Epithelial cell of esophagus (primary cell): ENCODE data around the gene ERAP2.

ENCODE experiments used
- DNase-seq: peaks from one replicate; pipeline ENCODE4 v3.0.0; 2010; ENCODE audit warnings: low read depth
- H3K4me3 ChIP-seq: 2 replicates; pipeline ENCODE4 v1.5.1; 2011; ENCODE audit warnings: mild to moderate bottlenecking, low read length, control low read depth
- CTCF ChIP-seq: IDR thresholded peaks from 2 replicates; pipeline ENCODE4 v1.5.1; 2011; ENCODE audit warnings: low read depth, mild to moderate bottlenecking, low read length, control low read depth, inconsistent platforms; ENCODE audit not compliant: insufficient read depth; ENCODE audit errors: missing control alignments

Gene ERAP2

GRCh38 chr5:96932026-96932425, 55.7 kb downstream of the ERAP2 start:
- H3K4me3 ChIP-seq: no peak overlapping the region
- no peak for DNase-seq
- TF ChIP-seq CTCF: no peak

- no peak for TF ChIP-seq CTCF
- H3K4me3 ChIP-seq: peak overlapping the region; percentile 82
- DNase-seq: no peak
Observed at GRCh38 chr5:96933764-96934707, 57.7 kb downstream of the ERAP2 start.

- peak overlapping the region; percentile 82 for H3K4me3 ChIP-seq
- DNase-seq: peak; percentile 97
- TF ChIP-seq CTCF: no peak
Observed at GRCh38 chr5:96934708-96935558, 58.6 kb downstream of the ERAP2 start.

GRCh38 chr5:96935559-96936430, 59.5 kb downstream of the ERAP2 start, which contains the start of gene LNPEP:
Gene LNPEP (plus strand): TSS chr5:96936080. CDS start chr5:96936156, 76 bp downstream.
- no peak for TF ChIP-seq CTCF
- DNase-seq: peak; percentile 99
- H3K4me3 ChIP-seq: peak within 1 kb of the TSS; percentile 82

- peak; percentile 40 for DNase-seq
- no peak for TF ChIP-seq CTCF
- peak overlapping the region; percentile 82 for H3K4me3 ChIP-seq
Observed at GRCh38 chr5:96936431-96937320, 60.4 kb downstream of the ERAP2 start.
